Central memory CD8-positive, alpha-beta T cell (primary cell): ENCODE data around the gene CD22.
"Not testable (repeated sequence)": the region's sequence is repeated elsewhere in the genome, so short reads cannot be mapped to it uniquely, and the experiment has no call there.

Experiments used
- ATAC-seq: fragments of 150-1000 bp; cut with Tn5 transposase; replicated peaks from 2 replicates; pipeline ENCODE4 v1.10.0; 2022; ENCODE audit warnings: mild to moderate bottlenecking, moderate FRiP score, moderate number of reproducible peaks; ENCODE audit not compliant: poor library complexity, severe bottlenecking; ENCODE audit errors: extremely low read depth
- DNase-seq, 2 donors: peaks; one replicate each; pipeline ENCODE4 v3.0.0; 2021; ENCODE audit warnings: low spot score in 2 of 2
- H3K27ac Mint-ChIP-seq: one replicate; pipeline ENCODE4 v1.8.0; 2022; ENCODE audit warnings: low read depth, mild to moderate bottlenecking, moderate library complexity, mixed read lengths
- H3K27me3 Mint-ChIP-seq: one replicate; pipeline ENCODE4 v1.8.0; 2022; ENCODE audit warnings: mixed read lengths
- H3K36me3 Mint-ChIP-seq: one replicate; pipeline ENCODE4 v1.8.0; 2022; ENCODE audit warnings: mild to moderate bottlenecking, moderate library complexity, mixed read lengths; ENCODE audit not compliant: insufficient read depth
- H3K4me1 Mint-ChIP-seq: one replicate; pipeline ENCODE4 v1.8.0; 2022; ENCODE audit warnings: mixed read lengths
- H3K4me3 Mint-ChIP-seq: one replicate; pipeline ENCODE4 v1.8.0; 2022; ENCODE audit warnings: mild to moderate bottlenecking, moderate library complexity, mixed read lengths
- H3K9me3 Mint-ChIP-seq: one replicate; pipeline ENCODE4 v1.8.0; 2022; ENCODE audit warnings: mixed read lengths

The CD22 gene

GRCh38 chr19:35328851-35329285, at the start of gene CD22:
Gene CD22, plus strand, starts transcription at chr19:35329187. Its CDS starts 2,854 bp downstream, at chr19:35332041.
- H3K9me3 Mint-ChIP-seq: no peaks in the 10 kb centered on the region
- peaks cover 40% of the 10 kb centered on the region for H3K27me3 Mint-ChIP-seq
- DNase-seq (no peak), ATAC-seq (no peak)
- H3K27ac Mint-ChIP-seq: no peak within 1 kb of the TSS
- H3K4me3 Mint-ChIP-seq: no peak within 1 kb of the TSS
- H3K36me3 Mint-ChIP-seq: peaks cover 2% of the 10 kb centered on the region
- H3K4me1 Mint-ChIP-seq: no peaks in the 10 kb centered on the region

GRCh38 chr19:35279374-35279773, 49.6 kb upstream of the CD22 start:
- Mint-ChIP-seq H3K9me3 (no peaks in the 10 kb centered on the region), H3K4me3 (no peak overlapping the region), H3K36me3 (peaks cover 24% of the 10 kb centered on the region), H3K27me3 (peaks cover 23% of the 10 kb centered on the region), H3K27ac (no peak overlapping the region), H3K4me1 (peaks cover 20% of the 10 kb centered on the region)
- no peak for ATAC-seq
- no peak for DNase-seq

GRCh38 chr19:35279985-35280821, 48.8 kb upstream of the CD22 start:
- Mint-ChIP-seq H3K9me3 (no peaks in the 10 kb centered on the region), H3K4me3 (no peak overlapping the region), H3K4me1 (peaks cover 14% of the 10 kb centered on the region), H3K36me3 (peaks cover 19% of the 10 kb centered on the region), H3K27me3 (peaks cover 32% of the 10 kb centered on the region), H3K27ac (no peak overlapping the region)
- DNase-seq (no peak), ATAC-seq (no peak)

- no peak for DNase-seq
- Mint-ChIP-seq H3K4me3 (no peak overlapping the region), H3K9me3 (no peaks in the 10 kb centered on the region), H3K27ac (no peak overlapping the region), H3K36me3 (peaks cover 11% of the 10 kb centered on the region), H3K27me3 (peaks cover 34% of the 10 kb centered on the region), H3K4me1 (peaks cover 10% of the 10 kb centered on the region)
- ATAC-seq: no peak
Observed at GRCh38 chr19:35281303-35281702, 47.7 kb upstream of the CD22 start.

- peaks cover 34% of the 10 kb centered on the region for H3K27me3 Mint-ChIP-seq
- H3K4me1 Mint-ChIP-seq: no peaks in the 10 kb centered on the region
- H3K27ac Mint-ChIP-seq: no peak overlapping the region
- H3K4me3 Mint-ChIP-seq: no peak overlapping the region
- DNase-seq: no peak
- no peaks in the 10 kb centered on the region for H3K9me3 Mint-ChIP-seq
- ATAC-seq: no peak
- H3K36me3 Mint-ChIP-seq: no peaks in the 10 kb centered on the region
Observed at GRCh38 chr19:35284153-35285094, 44.6 kb upstream of the CD22 start.

GRCh38 chr19:35285095-35285449, 43.9 kb upstream of the CD22 start:
- ATAC-seq: no peak
- Mint-ChIP-seq H3K27ac (no peak overlapping the region), H3K36me3 (peaks cover under 1% of the 10 kb centered on the region), H3K4me3 (no peak overlapping the region), H3K9me3 (no peaks in the 10 kb centered on the region), H3K4me1 (no peaks in the 10 kb centered on the region), H3K27me3 (peaks cover 34% of the 10 kb centered on the region)
- no peak for DNase-seq

GRCh38 chr19:35285465-35285864, 43.5 kb upstream of the CD22 start:
- peaks cover 34% of the 10 kb centered on the region for H3K27me3 Mint-ChIP-seq
- not testable (repeated sequence) for H3K4me3 Mint-ChIP-seq, H3K36me3 Mint-ChIP-seq, H3K27ac Mint-ChIP-seq, H3K9me3 Mint-ChIP-seq, ATAC-seq, H3K4me1 Mint-ChIP-seq, DNase-seq

GRCh38 chr19:35286101-35286500, 42.9 kb upstream of the CD22 start:
- H3K27me3 Mint-ChIP-seq: peaks cover 37% of the 10 kb centered on the region
- ATAC-seq, H3K4me1 Mint-ChIP-seq, H3K27ac Mint-ChIP-seq, H3K4me3 Mint-ChIP-seq, DNase-seq, H3K9me3 Mint-ChIP-seq, H3K36me3 Mint-ChIP-seq: not testable (repeated sequence)

GRCh38 chr19:35287713-35288112, 41.3 kb upstream of the CD22 start:
- H3K4me3 Mint-ChIP-seq: no peak overlapping the region
- H3K36me3 Mint-ChIP-seq: peaks cover 2% of the 10 kb centered on the region
- H3K27ac Mint-ChIP-seq: no peak overlapping the region
- DNase-seq: no peak
- H3K4me1 Mint-ChIP-seq: no peaks in the 10 kb centered on the region
- H3K27me3 Mint-ChIP-seq: peaks cover 38% of the 10 kb centered on the region
- no peaks in the 10 kb centered on the region for H3K9me3 Mint-ChIP-seq
- ATAC-seq: no peak

- peaks cover 32% of the 10 kb centered on the region for H3K27me3 Mint-ChIP-seq
- DNase-seq: no peak
- ATAC-seq: no peak
- no peak overlapping the region for H3K4me3 Mint-ChIP-seq
- H3K4me1 Mint-ChIP-seq: no peaks in the 10 kb centered on the region
- H3K9me3 Mint-ChIP-seq: no peaks in the 10 kb centered on the region
- peaks cover 2% of the 10 kb centered on the region for H3K36me3 Mint-ChIP-seq
- no peak overlapping the region for H3K27ac Mint-ChIP-seq
Observed at GRCh38 chr19:35288331-35288730, 40.7 kb upstream of the CD22 start.

- no peaks in the 10 kb centered on the region for H3K9me3 Mint-ChIP-seq
- H3K4me3 Mint-ChIP-seq: no peak overlapping the region
- H3K4me1 Mint-ChIP-seq: no peaks in the 10 kb centered on the region
- no peak for DNase-seq
- ATAC-seq: no peak
- peaks cover 26% of the 10 kb centered on the region for H3K27me3 Mint-ChIP-seq
- H3K27ac Mint-ChIP-seq: no peak overlapping the region
- H3K36me3 Mint-ChIP-seq: peaks cover 2% of the 10 kb centered on the region
Observed at GRCh38 chr19:35288906-35289305, 40.1 kb upstream of the CD22 start.

- Mint-ChIP-seq H3K4me3 (no peak overlapping the region), H3K4me1 (no peaks in the 10 kb centered on the region), H3K9me3 (no peaks in the 10 kb centered on the region), H3K36me3 (peaks cover 2% of the 10 kb centered on the region), H3K27me3 (peaks cover 10% of the 10 kb centered on the region), H3K27ac (no peak overlapping the region)
- ATAC-seq (no peak), DNase-seq (no peak)
Observed at GRCh38 chr19:35290381-35291127, 38.4 kb upstream of the CD22 start.
